Common myeloid progenitor, CD34-positive (primary cell): ENCODE measurements around the gene KCNJ16.

Source experiments
- CTCF ChIA-PET: fragments of 350-600 bp; sonication (Branson Sonifier 250); formaldehyde crosslinking; loops from one replicate; lab custom pipeline; 2021; ENCODE audit warnings: antibody characterized with exemption; lab: Charles Lee
- POLR2A ChIA-PET: fragments of 350-600 bp; sonication (Branson Sonifier 250); formaldehyde crosslinking; loops from one replicate; lab custom pipeline; 2021; ENCODE audit warnings: antibody characterized with exemption; lab: Charles Lee
- DNase-seq, 3 donors: peaks; one replicate each; pipeline versions ENCODE4 v3.0.0 to v3.0.0-alpha.2; 2013
- H3K27ac ChIP-seq, 2 experiments: 1 replicate in 1 of 2; 2 replicates in 1 of 2; pipeline ENCODE4 v1.7.0; 2013; ENCODE audit warnings: inconsistent platforms in 2 of 2, low read length in 2 of 2, mild to moderate bottlenecking in 2 of 2, low read depth in 1 of 2, moderate library complexity in 1 of 2; ENCODE audit not compliant: severe bottlenecking in 2 of 2, insufficient read depth in 1 of 2, poor library complexity in 1 of 2
- H3K27me3 ChIP-seq, 5 experiments: replicated peaks in 2 of 5; 1 replicate in 3 of 5; 2 replicates in 2 of 5; pipeline versions ENCODE4 v1.6.1 to v1.7.0; 2013; ENCODE audit warnings: low read length in 4 of 5, mild to moderate bottlenecking in 2 of 5, moderate library complexity in 2 of 5, inconsistent platforms in 1 of 5; ENCODE audit not compliant: insufficient read depth in 5 of 5, control insufficient read depth in 4 of 5
- H3K36me3 ChIP-seq, 4 experiments: 1 replicate in 2 of 4; 2 replicates in 2 of 4; pipeline versions ENCODE4 v1.6.1 to v1.7.0; 2013; ENCODE audit warnings: low read length in 3 of 4, control low read depth in 1 of 4, mild to moderate bottlenecking in 1 of 4; ENCODE audit not compliant: control insufficient read depth in 4 of 4, insufficient read depth in 4 of 4
- H3K4me1 ChIP-seq, 4 experiments: 1 replicate in 3 of 4; 2 replicates in 1 of 4; pipeline versions ENCODE4 v1.6.1 to v1.7.1; 2013; ENCODE audit warnings: low read length in 3 of 4, mild to moderate bottlenecking in 3 of 4, control low read depth in 1 of 4, inconsistent platforms in 1 of 4, moderate library complexity in 1 of 4; ENCODE audit not compliant: control insufficient read depth in 4 of 4, insufficient read depth in 4 of 4; ENCODE audit errors: control extremely low read depth in 1 of 4
- H3K4me3 ChIP-seq, 7 experiments: 1 replicate in 4 of 7; 2 replicates in 3 of 7; pipeline versions ENCODE4 v1.5.1 to v1.7.0; 2013; ENCODE audit warnings: mild to moderate bottlenecking in 7 of 7, low read length in 6 of 7, moderate library complexity in 6 of 7, inconsistent platforms in 2 of 7, low read depth in 2 of 7, control low read depth in 1 of 7; ENCODE audit not compliant: insufficient read depth in 4 of 7, control insufficient read depth in 1 of 7; ENCODE audit errors: extremely low read depth in 1 of 7
- H3K9me3 ChIP-seq, 5 experiments: 1 replicate in 4 of 5; 2 replicates in 1 of 5; pipeline versions ENCODE4 v1.6.1 to v1.7.1; 2013; ENCODE audit warnings: low read length in 4 of 5, mild to moderate bottlenecking in 2 of 5, inconsistent platforms in 1 of 5, low read depth in 1 of 5, moderate library complexity in 1 of 5; ENCODE audit not compliant: control insufficient read depth in 4 of 5, insufficient read depth in 2 of 5; ENCODE audit errors: control extremely low read depth in 1 of 5
- WGBS: methylation state at CpG from one replicate; pipeline ENCODE4 v1.1.5; 2013; ENCODE audit not compliant: insufficient coverage; 5-methylcytosine and 5-hydroxymethylcytosine counted together

Gene KCNJ16

GRCh38 chr17:70172923-70173322 lies 97.9 kb downstream of the KCNJ16 start:
- peaks cover 0 to 2% (median 0%) of the 10 kb centered on the region in 5 experiments for H3K9me3 ChIP-seq
- H3K4me1 ChIP-seq: peaks cover 2 to 21% (median 17%) of the 10 kb centered on the region in 4 experiments
- no CpG with 5 or more reads among the region's 2 CpGs for WGBS
- no peak overlapping the region for H3K27ac ChIP-seq
- POLR2A ChIA-PET: no interaction called here
- CTCF ChIA-PET: no interaction called here
- H3K4me3 ChIP-seq: no peak overlapping the region
- DNase-seq: peak in 2 of 3 donors; percentile 15 to 19
- H3K27me3 ChIP-seq: peaks cover 4 to 31% (median 10%) of the 10 kb centered on the region in 5 experiments
- H3K36me3 ChIP-seq: no peaks in the 10 kb centered on the region

- WGBS: 82% methylated on average over 4 of the region's 4 CpGs
- ChIA-PET CTCF (no interaction called here), POLR2A (no interaction called here)
These were observed 98.7 kb downstream of the KCNJ16 start for GRCh38 chr17:70173681-70174080.

GRCh38 chr17:70181376-70181775 lies 106.4 kb downstream of the KCNJ16 start:
- H3K27me3 ChIP-seq: no peaks in the 10 kb centered on the region
- CTCF ChIA-PET: no interaction called here
- peaks cover 0 to 2% (median 0%) of the 10 kb centered on the region in 5 experiments for H3K9me3 ChIP-seq
- peak in 1 of 3 donors; percentile 2 for DNase-seq
- POLR2A ChIA-PET: no interaction called here
- no peak overlapping the region for H3K27ac ChIP-seq
- no peak overlapping the region for H3K4me3 ChIP-seq
- 85% methylated on average over 2 of the region's 5 CpGs for WGBS
- H3K36me3 ChIP-seq: no peaks in the 10 kb centered on the region
- H3K4me1 ChIP-seq: no peaks in the 10 kb centered on the region

More at GRCh38 chr17:70173681-70174080, 98.7 kb downstream of the KCNJ16 start:
- peaks cover 4 to 31% (median 10%) of the 10 kb centered on the region in 5 experiments for H3K27me3 ChIP-seq
- H3K9me3 ChIP-seq: peaks cover 0 to 2% (median 0%) of the 10 kb centered on the region in 5 experiments
- DNase-seq: no peak
- H3K36me3 ChIP-seq: no peaks in the 10 kb centered on the region
- no peak overlapping the region for H3K27ac ChIP-seq
- H3K4me3 ChIP-seq: no peak overlapping the region
- peaks cover 0 to 14% (median 11%) of the 10 kb centered on the region in 4 experiments for H3K4me1 ChIP-seq

GRCh38 chr17:70181866-70182265 lies 106.8 kb downstream of the KCNJ16 start:
- no peak overlapping the region for H3K27ac ChIP-seq
- ChIA-PET CTCF (no interaction called here), POLR2A (no interaction called here)
- peaks cover 0 to 2% (median 0%) of the 10 kb centered on the region in 5 experiments for H3K9me3 ChIP-seq
- no peaks in the 10 kb centered on the region for H3K4me1 ChIP-seq
- 100% methylated on average over 2 of the region's 3 CpGs for WGBS
- H3K36me3 ChIP-seq: no peaks in the 10 kb centered on the region
- H3K27me3 ChIP-seq: no peaks in the 10 kb centered on the region
- H3K4me3 ChIP-seq: no peak overlapping the region
- DNase-seq: no peak

GRCh38 chr17:70183508-70183907 lies 108.5 kb downstream of the KCNJ16 start:
- H3K9me3 ChIP-seq: no peaks in the 10 kb centered on the region
- H3K27ac ChIP-seq: no peak overlapping the region
- no peaks in the 10 kb centered on the region for H3K36me3 ChIP-seq
- no CpG with 5 or more reads among the region's 4 CpGs for WGBS
- H3K4me1 ChIP-seq: no peaks in the 10 kb centered on the region
- no peak overlapping the region for H3K4me3 ChIP-seq
- ChIA-PET POLR2A (no interaction called here), CTCF (no interaction called here)
- no peaks in the 10 kb centered on the region for H3K27me3 ChIP-seq
- no peak for DNase-seq

- DNase-seq: no peak
- Histone ChIP-seq H3K36me3 (no peaks in the 10 kb centered on the region), H3K27ac (no peak overlapping the region), H3K4me1 (no peaks in the 10 kb centered on the region), H3K9me3 (no peaks in the 10 kb centered on the region), H3K27me3 (no peaks in the 10 kb centered on the region), H3K4me3 (no peak overlapping the region)
- POLR2A ChIA-PET: no interaction called here
- CTCF ChIA-PET: no interaction called here
These were observed 109.2 kb downstream of the KCNJ16 start for GRCh38 chr17:70184207-70184606.

- POLR2A ChIA-PET: no interaction called here
- CTCF ChIA-PET: no interaction called here
- Histone ChIP-seq H3K36me3 (no peaks in the 10 kb centered on the region), H3K4me1 (no peaks in the 10 kb centered on the region), H3K9me3 (no peaks in the 10 kb centered on the region), H3K4me3 (no peak overlapping the region), H3K27ac (no peak overlapping the region), H3K27me3 (no peaks in the 10 kb centered on the region)
- no peak for DNase-seq
- 96% methylated on average over 3 of the region's 4 CpGs for WGBS
These were observed 109.7 kb downstream of the KCNJ16 start for GRCh38 chr17:70184770-70185169.
